CD4-positive, alpha-beta T cell treated with Interleukin-15 for 4 hours (primary cell): ENCODE results near the gene SYNM.
"Not testable (repeated sequence)": the region's sequence is repeated elsewhere in the genome, so short reads cannot be mapped to it uniquely, and the experiment has no call there.

Experiments used
- DNase-seq: peaks from one replicate; pipeline ENCODE4 v3.0.0-alpha.2; 2020; ENCODE audit warnings: low spot score

The SYNM gene

GRCh38 chr15:99104788-99105513 is at the start of gene SYNM:
Gene SYNM, plus strand, starts transcription at chr15:99105080. Its CDS starts 120 bp downstream, at chr15:99105200.
- no peak for DNase-seq

GRCh38 chr15:99055555-99056134 is 49.2 kb upstream of the SYNM start:
- DNase-seq: no peak

DNA sequence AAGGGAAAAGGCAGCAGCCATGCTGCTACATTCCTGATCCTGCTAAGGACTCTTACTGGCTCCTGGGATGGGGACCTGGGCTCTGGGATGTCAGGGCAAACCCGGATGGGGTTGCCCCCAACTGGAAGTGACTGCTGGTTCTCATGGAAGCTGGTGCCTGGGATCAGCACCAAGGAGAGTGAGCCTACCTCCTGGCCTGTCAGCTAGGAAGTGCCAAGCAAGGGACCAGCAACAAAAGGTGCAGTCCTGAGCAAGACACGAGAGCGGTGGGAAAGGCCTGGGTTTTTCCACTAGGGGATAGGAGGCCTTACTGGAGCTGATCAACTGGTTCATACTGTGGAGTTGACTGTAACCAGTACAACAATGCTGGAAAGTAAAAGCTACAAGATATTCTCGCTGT is 47.9 kb upstream of the SYNM start:
- no peak for DNase-seq

- DNase-seq: no peak
Observed at GRCh38 chr15:99057697-99058420, 47.0 kb upstream of the SYNM start.

GRCh38 chr15:99058421-99058870 is 46.4 kb upstream of the SYNM start:
- no peak for DNase-seq

GRCh38 chr15:99059010-99059981 is 45.6 kb upstream of the SYNM start:
- peak; percentile 20 for DNase-seq

GRCh38 chr15:99060186-99060585 is 44.7 kb upstream of the SYNM start:
- not testable (repeated sequence) for DNase-seq

DNA sequence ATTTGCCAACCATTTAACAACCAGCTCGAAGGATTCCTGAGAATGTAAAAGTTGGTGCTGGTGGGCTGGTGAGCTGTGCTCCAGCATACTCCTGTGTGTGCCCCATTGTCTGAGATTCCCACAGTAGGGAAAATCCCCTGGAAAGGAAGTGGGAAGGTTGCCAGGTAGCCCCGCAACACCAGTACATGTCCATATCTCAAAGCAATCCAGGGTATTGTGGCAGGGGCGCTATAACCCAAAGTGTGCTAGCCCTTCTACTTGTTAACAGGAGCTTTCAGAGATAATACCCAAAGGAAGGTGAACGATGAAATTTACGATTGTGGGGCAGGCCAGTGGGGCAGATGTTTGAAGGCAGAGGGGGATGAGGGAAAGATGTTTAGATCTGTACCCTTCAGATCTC is 42.7 kb upstream of the SYNM start:
- no peak for DNase-seq

- DNase-seq: no peak
Observed at GRCh38 chr15:99068186-99068585, 36.7 kb upstream of the SYNM start.

DNA sequence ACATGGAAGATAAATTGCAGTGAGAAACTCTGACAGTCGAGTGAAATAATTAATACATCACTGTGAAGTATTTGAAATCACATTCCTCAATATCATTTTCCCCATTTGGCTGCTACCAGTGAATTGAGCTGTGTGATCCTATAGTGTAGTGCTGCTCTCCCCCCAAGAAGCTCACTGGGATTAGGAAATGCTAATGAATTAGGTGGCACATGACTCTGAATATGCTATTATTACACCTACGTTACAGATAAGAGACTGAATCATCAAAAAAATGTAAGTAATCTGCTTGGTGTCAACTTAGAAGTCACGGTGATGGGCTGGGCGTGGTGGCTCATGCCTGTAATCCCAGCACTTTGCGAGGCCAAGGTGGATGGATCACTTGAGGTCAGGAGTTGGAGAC is 34.7 kb upstream of the SYNM start:
- no peak for DNase-seq

- no peak for DNase-seq
Observed at GRCh38 chr15:99071091-99071680, 33.7 kb upstream of the SYNM start.

GRCh38 chr15:99073008-99073717 is 31.7 kb upstream of the SYNM start:
- no peak for DNase-seq

DNA sequence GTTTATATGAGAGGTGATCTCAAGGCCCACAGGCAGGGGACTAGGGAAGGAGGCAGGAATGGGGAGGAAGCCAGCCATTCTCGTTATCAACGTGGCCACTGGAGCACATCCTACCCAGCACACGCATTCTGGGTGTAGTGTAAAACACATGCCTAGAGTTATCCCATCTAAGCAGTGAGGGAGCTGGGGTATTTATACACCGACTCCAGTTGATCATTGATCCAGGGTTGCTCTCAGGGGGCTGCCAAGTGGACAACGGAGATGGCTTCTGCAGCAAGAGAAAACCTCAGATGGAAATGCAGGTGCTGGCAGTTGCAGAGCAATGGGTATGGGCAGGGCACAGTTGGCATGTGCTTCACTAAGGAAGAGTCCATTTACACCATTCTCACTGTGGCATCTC is 30.4 kb upstream of the SYNM start:
- no peak for DNase-seq

DNA sequence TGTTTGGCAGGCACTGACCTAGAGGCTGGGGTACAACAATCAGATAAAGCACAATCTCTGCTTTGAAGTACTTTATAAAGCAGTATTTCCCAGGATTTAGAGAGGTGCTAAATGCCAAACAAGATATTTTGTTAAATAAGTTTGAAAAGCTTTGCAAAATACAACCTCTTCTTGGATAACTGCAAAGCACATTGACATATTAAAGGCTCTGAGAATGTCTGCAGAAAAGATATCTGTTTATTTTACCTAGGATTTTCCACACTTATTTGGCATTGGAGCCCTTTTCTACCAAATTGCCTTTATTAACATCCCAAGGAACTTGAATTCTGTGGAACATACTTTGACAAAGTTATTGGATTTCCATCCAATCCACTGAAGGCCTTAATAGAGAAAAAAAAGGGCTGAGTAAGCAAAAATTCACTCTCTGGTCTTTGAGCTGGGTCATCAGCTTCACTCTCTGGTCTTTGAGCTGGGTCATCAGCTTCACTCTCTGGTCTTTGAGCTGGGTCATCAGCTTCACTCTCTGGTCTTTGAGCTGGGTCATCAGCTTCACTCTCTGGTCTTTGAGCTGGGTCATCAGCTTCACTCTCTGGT is 29.7 kb upstream of the SYNM start:
- not testable (repeated sequence) for DNase-seq

DNA sequence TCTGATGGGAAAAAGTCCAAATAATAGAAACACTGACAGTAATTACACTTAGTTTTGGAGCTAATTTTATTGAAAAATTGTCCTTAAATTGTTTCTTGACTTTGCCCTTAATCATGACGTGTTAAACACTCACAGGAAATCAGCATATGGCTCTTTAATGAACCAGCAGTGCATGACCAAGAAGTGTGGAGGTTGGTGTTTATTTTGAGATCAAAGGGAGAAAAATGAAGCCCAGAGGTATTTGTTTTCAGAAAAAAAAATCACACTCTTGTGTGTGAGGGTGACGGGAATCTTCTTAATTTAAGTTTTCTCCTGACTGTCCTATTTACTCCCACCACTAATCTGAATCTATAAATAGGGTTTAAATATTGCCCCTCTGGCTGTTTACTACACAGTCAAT is 28.8 kb upstream of the SYNM start:
- DNase-seq: no peak

GRCh38 chr15:99076555-99077308 is 28.1 kb upstream of the SYNM start:
- DNase-seq: peak; percentile 60

DNA sequence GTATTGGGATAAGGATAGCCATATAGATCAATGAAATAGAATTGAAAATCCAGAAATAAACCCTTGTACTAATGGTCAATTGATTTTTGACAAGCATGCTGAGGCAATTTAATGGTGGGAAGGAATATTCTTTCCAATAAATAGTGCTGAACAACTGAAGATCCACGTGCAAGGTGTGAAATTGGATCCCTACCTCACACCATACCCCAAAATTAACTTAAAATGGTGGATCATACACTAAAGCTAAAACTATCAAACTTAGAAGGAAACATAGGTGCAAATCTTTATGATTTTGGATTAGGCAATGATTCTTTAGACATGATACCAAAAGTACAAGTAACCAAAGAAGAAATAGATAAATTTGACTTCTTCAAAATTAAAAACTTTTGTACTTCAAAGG is 22.1 kb upstream of the SYNM start:
- no peak for DNase-seq

- DNase-seq: no peak
Observed at GRCh38 chr15:99084965-99085364, 19.9 kb upstream of the SYNM start.

GRCh38 chr15:99085413-99086326 is 19.2 kb upstream of the SYNM start:
- DNase-seq: no peak
